Measurements from ENCODE around the gene ZNF324.

The ZNF324 gene

DNA sequence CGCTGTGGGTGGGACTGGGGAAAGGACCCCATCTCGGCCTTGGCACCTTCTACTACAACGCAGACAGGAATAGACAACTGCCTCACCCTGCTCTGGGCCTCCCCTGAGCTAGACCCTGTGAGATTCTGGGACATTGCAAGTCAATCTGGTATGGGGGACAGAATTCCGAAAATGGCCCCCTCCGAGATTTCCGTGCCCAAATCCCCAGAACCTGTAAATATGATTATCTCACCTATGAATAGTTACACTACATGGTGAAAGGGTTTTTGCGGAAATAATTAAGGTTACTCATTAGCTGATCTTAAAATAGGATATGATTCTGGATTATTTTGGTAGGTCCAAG is 53.3 kb downstream of the ZNF324 start:
- TF ChIP-seq, protein P1, sequence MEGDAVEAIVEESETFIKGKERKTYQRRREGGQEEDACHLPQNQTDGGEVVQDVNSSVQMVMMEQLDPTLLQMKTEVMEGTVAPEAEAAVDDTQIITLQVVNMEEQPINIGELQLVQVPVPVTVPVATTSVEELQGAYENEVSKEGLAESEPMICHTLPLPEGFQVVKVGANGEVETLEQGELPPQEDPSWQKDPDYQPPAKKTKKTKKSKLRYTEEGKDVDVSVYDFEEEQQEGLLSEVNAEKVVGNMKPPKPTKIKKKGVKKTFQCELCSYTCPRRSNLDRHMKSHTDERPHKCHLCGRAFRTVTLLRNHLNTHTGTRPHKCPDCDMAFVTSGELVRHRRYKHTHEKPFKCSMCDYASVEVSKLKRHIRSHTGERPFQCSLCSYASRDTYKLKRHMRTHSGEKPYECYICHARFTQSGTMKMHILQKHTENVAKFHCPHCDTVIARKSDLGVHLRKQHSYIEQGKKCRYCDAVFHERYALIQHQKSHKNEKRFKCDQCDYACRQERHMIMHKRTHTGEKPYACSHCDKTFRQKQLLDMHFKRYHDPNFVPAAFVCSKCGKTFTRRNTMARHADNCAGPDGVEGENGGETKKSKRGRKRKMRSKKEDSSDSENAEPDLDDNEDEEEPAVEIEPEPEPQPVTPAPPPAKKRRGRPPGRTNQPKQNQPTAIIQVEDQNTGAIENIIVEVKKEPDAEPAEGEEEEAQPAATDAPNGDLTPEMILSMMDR (IDR thresholded peaks at IDR 0.05; ENCODE audit: control insufficient read depth, extremely low read depth, insufficient read depth), result no peak
- peak overlapping the region; percentile 81 for H3K4me3 ChIP-seq (ENCODE audit: low read depth, low read length)
- DNase-seq (ENCODE audit: low read depth), result no peak

DNA sequence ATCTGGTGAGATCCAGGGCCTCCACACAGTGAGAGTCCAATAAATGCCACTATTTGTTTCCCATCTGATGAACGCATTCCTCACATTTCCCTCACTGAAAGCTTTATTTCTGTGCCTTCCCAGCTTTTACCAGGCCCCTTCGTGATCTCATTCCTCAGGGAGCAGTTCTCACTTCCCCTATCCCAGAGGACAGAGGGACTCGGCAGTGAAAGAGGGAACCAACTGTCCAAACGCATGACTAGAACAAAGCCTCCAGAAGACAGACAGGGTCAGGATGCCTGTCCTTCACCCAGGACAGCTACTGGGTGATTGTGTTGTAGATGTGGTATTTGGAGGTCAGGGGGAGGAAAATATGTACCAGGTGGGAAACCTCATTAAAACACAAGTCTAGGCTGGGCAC is 54.8 kb downstream of the ZNF324 start:
- peak overlapping the region; percentile 38 for H3K4me3 ChIP-seq (ENCODE audit: low read depth, low read length)
- TF ChIP-seq, protein P1 (IDR thresholded peaks at IDR 0.05; ENCODE audit: control insufficient read depth, extremely low read depth, insufficient read depth), result no peak
- no peak for DNase-seq (ENCODE audit: low read depth)

DNA sequence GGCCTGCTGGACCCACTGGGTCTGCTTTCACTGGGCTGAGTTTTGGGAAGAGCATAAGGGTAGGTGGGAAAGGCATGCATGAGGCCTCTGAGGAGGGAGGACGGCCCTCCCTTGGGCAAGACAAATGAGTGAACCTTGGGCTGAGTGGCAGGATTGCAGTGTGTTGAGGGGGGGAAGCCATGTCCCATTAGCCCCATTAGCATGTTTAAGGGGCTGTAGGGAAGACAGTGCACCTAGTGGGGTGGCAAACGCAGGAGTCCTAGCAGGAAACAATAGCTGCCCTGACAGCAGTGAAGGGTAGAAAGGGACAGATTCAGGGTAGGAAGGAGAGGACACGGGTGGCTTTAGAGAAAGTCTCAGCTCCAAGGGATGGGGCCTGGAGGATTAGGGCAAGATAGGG is 55.8 kb downstream of the ZNF324 start:
- no peak overlapping the region for H3K4me3 ChIP-seq (ENCODE audit: low read depth, low read length)
- no peak for DNase-seq (ENCODE audit: low read depth)
- TF ChIP-seq, protein P1 (IDR thresholded peaks at IDR 0.05; ENCODE audit: control insufficient read depth, extremely low read depth, insufficient read depth), result no peak

Data from LNCaP clone FGC (cell line).